SK-N-SH (cell line): ENCODE results near the gene EDN2. TPM values are rescaled to one million over a fixed set of nuclear protein-coding genes. Genes with fewer than 3 reads are reported as not detected.
A peak's percentile ranks its signal among the peaks of the same experiment; 100 is the strongest.

ENCODE experiments used
- CTCF ChIA-PET: fragments of 300-600, 350-600 bp; formaldehyde crosslinking; extraction: SDS; loops from one replicate; lab custom pipeline; 2021; lab: Yijun Ruan, JAX
- POLR2A ChIA-PET: fragments of 350-600 bp; sonication (Branson Sonifier 250); formaldehyde crosslinking; extraction: SDS; loops from one replicate; lab custom pipeline; 2020; ENCODE audit warnings: antibody characterized with exemption, inconsistent platforms; lab: Yijun Ruan, JAX
- DNase-seq: peaks from one replicate; pipeline ENCODE4 v3.0.0; 2012
- H2AFZ ChIP-seq: fragments of 200-600 bp; sonication (generic); 2 replicates; pipeline ENCODE4 v1.8.1; 2016; ENCODE audit warnings: antibody characterized with exemption, mild to moderate bottlenecking, low read depth
- H3F3A ChIP-seq: fragments of 200-600 bp; sonication (generic); replicated peaks from 2 replicates; pipeline ENCODE3; 2016; ENCODE audit warnings: antibody characterized with exemption, mild to moderate bottlenecking; ENCODE audit not compliant: insufficient read depth
- H3K27ac ChIP-seq, 2 experiments: fragments of 200-500 bp in 1 of 2; fragments of 200-600 bp in 1 of 2; sonication (Bioruptor generic) in 1 of 2; sonication (generic), shearing (Covaris generic) in 1 of 2; 2 replicates each; pipeline versions ENCODE4 v1.5.1 to v1.6.1; 2014 to 2016; ENCODE audit warnings: low read depth in 2 of 2, inconsistent platforms in 1 of 2, low read length in 1 of 2, mild to moderate bottlenecking in 1 of 2, mixed read lengths in 1 of 2
- H3K27me3 ChIP-seq: fragments of 200-600 bp; sonication (generic), shearing (Covaris generic); 2 replicates; pipeline ENCODE4 v1.6.1; 2016; ENCODE audit warnings: mixed run types; ENCODE audit not compliant: insufficient read depth
- H3K36me3 ChIP-seq, 2 experiments: fragments of 200-500 bp in 1 of 2; fragments of 200-600 bp in 1 of 2; sonication (Bioruptor generic) in 1 of 2; sonication (generic) in 1 of 2; replicated peaks in 1 of 2; 2 replicates each; pipeline versions ENCODE3 to v1.5.1; 2014 to 2016; ENCODE audit warnings: low read length in 1 of 2, mild to moderate bottlenecking in 1 of 2; ENCODE audit not compliant: insufficient read depth in 2 of 2, control insufficient read depth in 1 of 2
- H3K4me1 ChIP-seq, 2 experiments: fragments of 200-500 bp in 1 of 2; fragments of 200-600 bp in 1 of 2; sonication (Bioruptor generic) in 1 of 2; sonication (generic), shearing (Covaris generic) in 1 of 2; 2 replicates each; pipeline versions ENCODE4 v1.5.1 to v1.6.1; 2014 to 2016; ENCODE audit warnings: low read depth in 1 of 2, low read length in 1 of 2, mixed run types in 1 of 2; ENCODE audit not compliant: insufficient read depth in 2 of 2, control insufficient read depth in 1 of 2
- H3K4me2 ChIP-seq: fragments of 200-600 bp; sonication (generic), shearing (Covaris generic); 2 replicates; pipeline ENCODE4 v1.6.1; 2017; ENCODE audit warnings: mixed run types
- H3K4me3 ChIP-seq, 2 experiments: fragments of 200-500 bp in 1 of 2; fragments of 200-600 bp in 1 of 2; sonication (Bioruptor generic) in 1 of 2; sonication (generic), shearing (Covaris generic) in 1 of 2; 2 replicates each; pipeline versions ENCODE4 v1.5.1 to v1.8.1; 2014 to 2016; ENCODE audit warnings: low read depth in 2 of 2, inconsistent platforms in 1 of 2, low read length in 1 of 2, mild to moderate bottlenecking in 1 of 2, mixed read lengths in 1 of 2, moderate library complexity in 1 of 2
- H3K79me2 ChIP-seq: fragments of 200-600 bp; sonication (generic); 2 replicates; pipeline ENCODE4 v1.8.1; 2017; ENCODE audit warnings: mild to moderate bottlenecking; ENCODE audit not compliant: insufficient read depth
- H3K9ac ChIP-seq: fragments of 200-600 bp; sonication (generic); 2 replicates; pipeline ENCODE4 v1.6.1; 2017; ENCODE audit warnings: mixed run types
- H3K9me2 ChIP-seq: fragments of 200-600 bp; sonication (generic); 2 replicates; pipeline ENCODE4 v1.6.1; 2017; ENCODE audit warnings: mixed run types
- H3K9me3 ChIP-seq: fragments of 200-600 bp; sonication (generic); 2 replicates; pipeline ENCODE4 v1.6.1; 2017; ENCODE audit warnings: mixed run types, mild to moderate bottlenecking, moderate library complexity
- H4K20me1 ChIP-seq: fragments of 200-600 bp; sonication (generic); 2 replicates; pipeline ENCODE4 v1.6.1; 2017; ENCODE audit warnings: mild to moderate bottlenecking, mixed run types; ENCODE audit not compliant: insufficient read depth
- EP300 ChIP-seq, 2 experiments: IDR thresholded peaks; 2 replicates each; pipeline versions ENCODE4 v1.4.0 to v1.6.1; 2012; ENCODE audit warnings: borderline replicate concordance in 1 of 2, low read depth in 1 of 2, low read length in 1 of 2
- EZH2phosphoT487 ChIP-seq: fragments of 200-600 bp; sonication (generic); IDR thresholded peaks from 2 replicates; pipeline ENCODE4 v1.6.1; 2017; ENCODE audit warnings: low read depth, mixed run types, mild to moderate bottlenecking, antibody characterized with exemption, moderate library complexity, borderline replicate concordance
- GABPA ChIP-seq: IDR thresholded peaks from 2 replicates; pipeline ENCODE4 v1.4.0; 2012; ENCODE audit warnings: low read depth, mild to moderate bottlenecking
- JUND ChIP-seq: IDR thresholded peaks from 2 replicates; pipeline ENCODE4 v1.4.0; 2012
- NFIC ChIP-seq: IDR thresholded peaks from 2 replicates; pipeline ENCODE4 v1.4.0; 2012; ENCODE audit warnings: borderline replicate concordance
- NRF1 ChIP-seq: IDR thresholded peaks from 2 replicates; pipeline ENCODE4 v1.6.1; 2012; ENCODE audit warnings: low read depth, mild to moderate bottlenecking, low read length
- POLR2AphosphoS5 ChIP-seq: IDR thresholded peaks from 2 replicates; pipeline ENCODE4 v1.6.1; 2012; ENCODE audit warnings: low read depth, low read length
- RAD21 ChIP-seq: IDR thresholded peaks from 2 replicates; pipeline ENCODE4 v1.6.1; 2012; ENCODE audit warnings: mild to moderate bottlenecking, low read length
- RFX5 ChIP-seq: IDR thresholded peaks from 2 replicates; pipeline ENCODE4 v1.6.1; 2012; ENCODE audit warnings: mild to moderate bottlenecking, improper control_type of control experiment, low read length
- TAF1 ChIP-seq: IDR thresholded peaks from 2 replicates; pipeline ENCODE4 v1.6.1; 2012; ENCODE audit warnings: low read depth, mild to moderate bottlenecking, low read length, moderate library complexity, borderline replicate concordance
- TCF12 ChIP-seq: IDR thresholded peaks from 2 replicates; pipeline ENCODE4 v1.4.0; 2012
- TEAD4 ChIP-seq: IDR thresholded peaks from 2 replicates; pipeline ENCODE4 v1.4.0; 2012; ENCODE audit warnings: mild to moderate bottlenecking, borderline replicate concordance; ENCODE audit not compliant: insufficient read depth
- YY1 ChIP-seq: IDR thresholded peaks from 2 replicates; pipeline ENCODE4 v1.4.0; 2012; ENCODE audit warnings: low read depth, mild to moderate bottlenecking
- WGBS: methylation state at CpG from one replicate; pipeline ENCODE4 v1.1.6; 2017; ENCODE audit warnings: low lambda C conversion rate; 5-methylcytosine and 5-hydroxymethylcytosine counted together
- polyA plus RNA-seq, 3 experiments: library from polyadenylated mRNA; depleted of rRNA; stranded (reverse); fragments of >200 nt; gene quantifications; 2 replicates each; pipeline ENCODE4 v1.2.3, GENCODE V29; 2012
- TF ChIP-seq, protein P1 (sequence below): fragments of 150-350 bp; IDR thresholded peaks from 2 replicates; pipeline ENCODE4 v1.6.1; 2016; ENCODE audit warnings: mild to moderate bottlenecking, low read depth, low read length
- TF ChIP-seq, protein P2 (sequence below): IDR thresholded peaks from 2 replicates; pipeline ENCODE4 v1.4.0; 2012; ENCODE audit warnings: low read depth, borderline replicate concordance
- TF ChIP-seq, protein P3 (sequence below): IDR thresholded peaks from 2 replicates; pipeline ENCODE4 v1.4.0; 2012; ENCODE audit warnings: low read depth
- TF ChIP-seq, protein P4 (sequence below): IDR thresholded peaks from 2 replicates; pipeline ENCODE4 v1.4.0; 2012; ENCODE audit warnings: low read depth, borderline replicate concordance
- TF ChIP-seq, protein P5 (sequence below): IDR thresholded peaks from 2 replicates; pipeline ENCODE4; 2012

Gene EDN2
- polyA plus RNA-seq, 1 of the 3 experiments (the other 2 are of a cell fraction) = 0.97 TPM

DNA sequence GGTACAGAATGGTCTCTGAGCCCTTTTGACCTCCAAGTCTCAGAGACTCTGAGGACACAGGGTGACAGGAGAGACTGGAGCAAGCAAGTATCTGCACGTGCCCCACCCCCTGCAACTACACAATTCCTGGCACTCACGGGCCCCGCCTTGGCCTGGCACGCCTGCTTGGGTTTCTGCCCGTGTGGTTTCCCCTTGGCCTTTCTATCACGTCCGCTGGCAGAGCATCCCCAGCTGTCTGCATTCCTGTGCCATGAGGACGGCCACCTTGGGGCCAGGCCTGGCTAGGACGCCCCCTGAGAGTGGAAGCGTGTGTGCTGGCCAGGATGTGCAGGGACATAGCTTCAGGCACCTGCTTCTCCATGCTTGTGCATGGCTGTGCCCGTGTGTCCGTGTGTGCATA is 14.3 kb upstream of the EDN2 start:
- POLR2A ChIA-PET = no interaction called here

More for the DNA sequence above, 14.3 kb upstream of the EDN2 start:
- no peak overlapping the region for H3K4me2 ChIP-seq
- H4K20me1 ChIP-seq = no peaks in the 10 kb centered on the region
- H3K4me3 ChIP-seq = no peak overlapping the region
- no peaks in the 10 kb centered on the region for H3K79me2 ChIP-seq
- no peak for TF ChIP-seq POLR2AphosphoS5
- peak in 1 of 2 experiments; percentile 75; a peak in 1 of 4 replicates for TF ChIP-seq EP300 (IDR thresholded peaks at IDR 0.05; ENCODE audit: borderline replicate concordance in 1 of 2, low read depth in 1 of 2, low read length in 1 of 2)
- no peak for TF ChIP-seq GABPA
- TF ChIP-seq, protein P1, sequence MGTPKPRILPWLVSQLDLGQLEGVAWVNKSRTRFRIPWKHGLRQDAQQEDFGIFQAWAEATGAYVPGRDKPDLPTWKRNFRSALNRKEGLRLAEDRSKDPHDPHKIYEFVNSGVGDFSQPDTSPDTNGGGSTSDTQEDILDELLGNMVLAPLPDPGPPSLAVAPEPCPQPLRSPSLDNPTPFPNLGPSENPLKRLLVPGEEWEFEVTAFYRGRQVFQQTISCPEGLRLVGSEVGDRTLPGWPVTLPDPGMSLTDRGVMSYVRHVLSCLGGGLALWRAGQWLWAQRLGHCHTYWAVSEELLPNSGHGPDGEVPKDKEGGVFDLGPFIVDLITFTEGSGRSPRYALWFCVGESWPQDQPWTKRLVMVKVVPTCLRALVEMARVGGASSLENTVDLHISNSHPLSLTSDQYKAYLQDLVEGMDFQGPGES = no peak
- TF ChIP-seq JUND = no peak
- TF ChIP-seq, protein P2, sequence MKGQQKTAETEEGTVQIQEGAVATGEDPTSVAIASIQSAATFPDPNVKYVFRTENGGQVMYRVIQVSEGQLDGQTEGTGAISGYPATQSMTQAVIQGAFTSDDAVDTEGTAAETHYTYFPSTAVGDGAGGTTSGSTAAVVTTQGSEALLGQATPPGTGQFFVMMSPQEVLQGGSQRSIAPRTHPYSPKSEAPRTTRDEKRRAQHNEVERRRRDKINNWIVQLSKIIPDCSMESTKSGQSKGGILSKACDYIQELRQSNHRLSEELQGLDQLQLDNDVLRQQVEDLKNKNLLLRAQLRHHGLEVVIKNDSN = peak; percentile 55; the same call in 1 of the 2 replicates
- TF ChIP-seq TAF1 = no peak
- TF ChIP-seq EZH2phosphoT487 = no peak
- peak; percentile 93 for TF ChIP-seq TCF12
- no peak for TF ChIP-seq RFX5
- TF ChIP-seq YY1 = no peak
- TF ChIP-seq TEAD4 = peak; percentile 84
- TF ChIP-seq, protein P3, sequence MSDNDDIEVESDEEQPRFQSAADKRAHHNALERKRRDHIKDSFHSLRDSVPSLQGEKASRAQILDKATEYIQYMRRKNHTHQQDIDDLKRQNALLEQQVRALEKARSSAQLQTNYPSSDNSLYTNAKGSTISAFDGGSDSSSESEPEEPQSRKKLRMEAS = peak; percentile 80
- TF ChIP-seq, protein P4, sequence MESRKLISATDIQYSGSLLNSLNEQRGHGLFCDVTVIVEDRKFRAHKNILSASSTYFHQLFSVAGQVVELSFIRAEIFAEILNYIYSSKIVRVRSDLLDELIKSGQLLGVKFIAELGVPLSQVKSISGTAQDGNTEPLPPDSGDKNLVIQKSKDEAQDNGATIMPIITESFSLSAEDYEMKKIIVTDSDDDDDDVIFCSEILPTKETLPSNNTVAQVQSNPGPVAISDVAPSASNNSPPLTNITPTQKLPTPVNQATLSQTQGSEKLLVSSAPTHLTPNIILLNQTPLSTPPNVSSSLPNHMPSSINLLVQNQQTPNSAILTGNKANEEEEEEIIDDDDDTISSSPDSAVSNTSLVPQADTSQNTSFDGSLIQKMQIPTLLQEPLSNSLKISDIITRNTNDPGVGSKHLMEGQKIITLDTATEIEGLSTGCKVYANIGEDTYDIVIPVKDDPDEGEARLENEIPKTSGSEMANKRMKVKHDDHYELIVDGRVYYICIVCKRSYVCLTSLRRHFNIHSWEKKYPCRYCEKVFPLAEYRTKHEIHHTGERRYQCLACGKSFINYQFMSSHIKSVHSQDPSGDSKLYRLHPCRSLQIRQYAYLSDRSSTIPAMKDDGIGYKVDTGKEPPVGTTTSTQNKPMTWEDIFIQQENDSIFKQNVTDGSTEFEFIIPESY = no peak
- peak; percentile 93 for TF ChIP-seq NFIC
- TF ChIP-seq NRF1 = no peak
- TF ChIP-seq RAD21 = no peak
- TF ChIP-seq, protein P5, sequence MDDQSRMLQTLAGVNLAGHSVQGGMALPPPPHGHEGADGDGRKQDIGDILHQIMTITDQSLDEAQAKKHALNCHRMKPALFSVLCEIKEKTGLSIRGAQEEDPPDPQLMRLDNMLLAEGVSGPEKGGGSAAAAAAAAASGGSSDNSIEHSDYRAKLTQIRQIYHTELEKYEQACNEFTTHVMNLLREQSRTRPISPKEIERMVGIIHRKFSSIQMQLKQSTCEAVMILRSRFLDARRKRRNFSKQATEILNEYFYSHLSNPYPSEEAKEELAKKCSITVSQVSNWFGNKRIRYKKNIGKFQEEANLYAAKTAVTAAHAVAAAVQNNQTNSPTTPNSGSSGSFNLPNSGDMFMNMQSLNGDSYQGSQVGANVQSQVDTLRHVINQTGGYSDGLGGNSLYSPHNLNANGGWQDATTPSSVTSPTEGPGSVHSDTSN = peak; percentile 76
- peaks cover 3% of the 10 kb centered on the region for H3F3A ChIP-seq
- H3K4me1 ChIP-seq = peaks cover 22 to 67% of the 10 kb centered on the region in 2 experiments
- H3K36me3 ChIP-seq = no peaks in the 10 kb centered on the region
- no peak overlapping the region for H2AFZ ChIP-seq
- no peak for DNase-seq
- CTCF ChIA-PET = interaction anchor here (1.1 to 2.3 kb wide), 5 partner anchors 15 to 81 kb away, joined by 3 to 8 read pairs (median 4); no protein-coding TSS in a partner anchor
- WGBS = 41% methylated on average over 9 of the region's 12 CpGs
- H3K9me2 ChIP-seq = no peaks in the 10 kb centered on the region
- H3K27ac ChIP-seq = peak overlapping the region in 1 of 2 experiments; percentile 34; a peak in 1 of 4 replicates
- H3K27me3 ChIP-seq = no peaks in the 10 kb centered on the region
- no peaks in the 10 kb centered on the region for H3K9me3 ChIP-seq
- no peak overlapping the region for H3K9ac ChIP-seq
